HG02763 (cell line): ENCODE results near the gene BBOX1.
"Not testable (repeated sequence)": the region's sequence is repeated elsewhere in the genome, so short reads cannot be mapped to it uniquely, and the experiment has no call there.

Experiments used
- ATAC-seq: cut with Tn5 transposase; IDR thresholded peaks from one replicate; pipeline ENCODE4 v1.9.1; 2021; ENCODE audit warnings: mild to moderate bottlenecking, moderate library complexity; ENCODE audit not compliant: unreplicated experiment

Gene BBOX1

GRCh38 chr11:27175562-27175961 is 134.9 kb downstream of the BBOX1 start:
- ATAC-seq: not testable (repeated sequence)
